Endothelial cell of umbilical vein (primary cell): Measurements from ENCODE around the gene IL25. TPM values are rescaled to one million over a fixed set of nuclear protein-coding genes. Genes with fewer than 3 reads are reported as not detected.

ENCODE experiments used
- BruUV-seq: library from RNA; stranded (reverse); fragments of 400-500 nt; replicated peaks from 2 replicates; lab custom pipeline; 2021; lab: Mats Ljungman, UMichigan
- CTCF ChIA-PET: fragments of 300-600, 350-600 bp; sonication (Branson Sonifier 250); formaldehyde crosslinking; loops from one replicate; lab custom pipeline; 2021; ENCODE audit warnings: antibody characterized with exemption, inconsistent platforms; lab: Charles Lee
- POLR2A ChIA-PET: fragments of 300-600, 350-600 bp; sonication (Branson Sonifier 250); formaldehyde crosslinking; loops from one replicate; lab custom pipeline; 2021; ENCODE audit warnings: antibody characterized with exemption, inconsistent platforms; lab: Charles Lee
- DNase-seq: peaks from one replicate; pipeline ENCODE4 v3.0.0-alpha.2; 2011; ENCODE audit warnings: low read depth, low spot score
- FAIRE-seq: peaks from 2 replicates; lab custom pipeline; 2011; peaks lifted over from hg19 to GRCh38; lab: Jason Lieb, UNC
- H2AFZ ChIP-seq: 2 replicates; pipeline ENCODE4 v1.6.0; 2012; ENCODE audit warnings: low read depth, low read length, control low read depth, inconsistent platforms
- H3K27ac ChIP-seq: 2 replicates; pipeline ENCODE4 v1.5.1; 2011; ENCODE audit warnings: low read depth, mild to moderate bottlenecking, control low read depth, low read length, moderate library complexity; ENCODE audit not compliant: insufficient read depth
- H3K27me3 ChIP-seq, 2 experiments: 2 replicates each; pipeline versions ENCODE4 v1.6.0 to v1.6.1; 2011; ENCODE audit warnings: low read length in 2 of 2, mixed read lengths in 1 of 2; ENCODE audit not compliant: control insufficient read depth in 2 of 2, insufficient read depth in 2 of 2
- H3K36me3 ChIP-seq, 2 experiments: 2 replicates in 1 of 2; 3 replicates in 1 of 2; pipeline ENCODE4 v1.5.1; 2011; ENCODE audit warnings: low read length in 2 of 2, mild to moderate bottlenecking in 1 of 2, moderate library complexity in 1 of 2; ENCODE audit not compliant: control insufficient read depth in 2 of 2, insufficient read depth in 2 of 2; ENCODE audit errors: extremely low read depth in 1 of 2
- H3K4me1 ChIP-seq: 3 replicates; pipeline ENCODE4 v1.5.1; 2011; ENCODE audit warnings: mild to moderate bottlenecking, low read length; ENCODE audit not compliant: control insufficient read depth, insufficient read depth; ENCODE audit errors: extremely low read depth
- H3K4me2 ChIP-seq: 2 replicates; pipeline ENCODE4 v1.6.1; 2011; ENCODE audit warnings: low read length, control low read depth, mixed read lengths; ENCODE audit not compliant: insufficient read depth
- H3K4me3 ChIP-seq, 3 experiments: fragments of 200-600 bp in 1 of 3; sonication (generic), shearing (Covaris generic) in 1 of 3; replicated peaks in 1 of 3; 2 replicates each; pipeline ENCODE4 v1.5.1; 2011 to 2016; ENCODE audit warnings: control low read depth in 3 of 3, low read length in 3 of 3, mild to moderate bottlenecking in 2 of 3, inconsistent platforms in 1 of 3, low read depth in 1 of 3, moderate library complexity in 1 of 3; ENCODE audit not compliant: insufficient read depth in 1 of 3
- H3K79me2 ChIP-seq: 2 replicates; pipeline ENCODE4 v1.6.0; 2012; ENCODE audit warnings: low read length, inconsistent platforms; ENCODE audit not compliant: control insufficient read depth, insufficient read depth
- H3K9ac ChIP-seq: replicated peaks from 2 replicates; pipeline ENCODE3; 2011; ENCODE audit warnings: low read length, control low read depth; ENCODE audit not compliant: insufficient read depth; ENCODE audit errors: extremely low read depth
- H3K9me1 ChIP-seq: replicated peaks from 3 replicates; pipeline ENCODE4 v1.6.0; 2011; ENCODE audit warnings: mild to moderate bottlenecking, low read length; ENCODE audit not compliant: control insufficient read depth, insufficient read depth; ENCODE audit errors: extremely low read depth
- H3K9me3 ChIP-seq: replicated peaks from 2 replicates; pipeline ENCODE4 v1.5.1; 2012; ENCODE audit warnings: low read length, inconsistent platforms; ENCODE audit not compliant: control insufficient read depth, insufficient read depth
- H4K20me1 ChIP-seq: replicated peaks from 2 replicates; pipeline ENCODE3; 2011; ENCODE audit warnings: mild to moderate bottlenecking, low read length; ENCODE audit not compliant: control insufficient read depth, insufficient read depth; ENCODE audit errors: extremely low read depth
- EZH2 ChIP-seq: IDR thresholded peaks from 2 replicates; pipeline ENCODE4 v1.6.1; 2012; ENCODE audit warnings: borderline replicate concordance, low read depth, mild to moderate bottlenecking, moderate library complexity, low read length, inconsistent platforms; ENCODE audit not compliant: severe bottlenecking
- FOS ChIP-seq: IDR thresholded peaks from 2 replicates; pipeline ENCODE4 v1.6.1; 2011; ENCODE audit warnings: mild to moderate bottlenecking, low read length, moderate library complexity, borderline replicate concordance; ENCODE audit not compliant: insufficient read depth
- GATA2 ChIP-seq: IDR thresholded peaks from 2 replicates; pipeline ENCODE4 v1.7.0; 2011; ENCODE audit warnings: low read depth, mild to moderate bottlenecking, moderate library complexity, mixed read lengths, low read length; ENCODE audit not compliant: insufficient read length, insufficient read depth
- JUN ChIP-seq: IDR thresholded peaks from 2 replicates; pipeline ENCODE4 v1.6.1; 2011; ENCODE audit warnings: borderline replicate concordance, low read depth; ENCODE audit not compliant: insufficient read length, insufficient read depth
- MYC ChIP-seq: IDR thresholded peaks from one replicate; pipeline ENCODE4 v1.6.1; 2011; ENCODE audit warnings: mild to moderate bottlenecking, low read depth, low read length
- POLR2A ChIP-seq: IDR thresholded peaks from 2 replicates; pipeline ENCODE4 v1.6.1; 2012; ENCODE audit warnings: low read depth, mild to moderate bottlenecking, control low read depth, low read length
- POLR2AphosphoS5 ChIP-seq: IDR thresholded peaks from 2 replicates; pipeline ENCODE4 v1.6.1; 2012; ENCODE audit warnings: low read depth, mild to moderate bottlenecking, control low read depth, low read length, moderate library complexity; ENCODE audit not compliant: insufficient read depth
- dilution Hi-C: fragments of 300-500 bp; cut with MboI; formaldehyde crosslinking; loops from one replicate; pipeline ENCODE4 v1.15.0; 2019; ENCODE audit warnings: low sequenced_read_pairs; ENCODE audit not compliant: extremely low pct_ligation_motif_present
- intact Hi-C: fragments of 100-400 bp; cut with micrococcal nuclease; formaldehyde crosslinking; loops from one replicate; pipeline ENCODE4 v1.10.0; 2022
- polyA plus RNA-seq, 4 experiments: library from polyadenylated mRNA; depleted of rRNA in 3 of 4; stranded (reverse) in 3 of 4; unstranded in 1 of 4; fragments of >200 nt; gene quantifications; 2 replicates each; pipeline versions ENCODE4 v1.2.1 to v1.2.3, GENCODE V29; 2011 to 2012; ENCODE audit warnings: missing spikeins in 1 of 4
- total RNA-seq: library from RNA; stranded (reverse); gene quantifications from 2 replicates; pipeline ENCODE4 v1.2.3, GENCODE V29; 2021
- TF ChIP-seq, protein P1 (sequence below), 2 donors: IDR thresholded peaks; 1 replicate in 1 of 2; 2 replicates in 1 of 2; pipeline ENCODE4 v1.5.1; 2011; ENCODE audit warnings: low read length in 2 of 2, mild to moderate bottlenecking in 2 of 2, moderate library complexity in 2 of 2, control low read depth in 1 of 2, inconsistent platforms in 1 of 2, low read depth in 1 of 2; ENCODE audit not compliant: insufficient read depth in 1 of 2; ENCODE audit errors: extremely low read depth in 1 of 2
- TF ChIP-seq, protein P2 (sequence below): IDR thresholded peaks from 2 replicates; pipeline ENCODE4 v1.6.1; 2011; ENCODE audit not compliant: insufficient read depth, insufficient read length

IL25 gene
- total and polyA plus RNA-seq, 2 donors (not counting 3 experiments of a cell fraction or from before 2014, with no cell fraction given) = not detected

DNA sequence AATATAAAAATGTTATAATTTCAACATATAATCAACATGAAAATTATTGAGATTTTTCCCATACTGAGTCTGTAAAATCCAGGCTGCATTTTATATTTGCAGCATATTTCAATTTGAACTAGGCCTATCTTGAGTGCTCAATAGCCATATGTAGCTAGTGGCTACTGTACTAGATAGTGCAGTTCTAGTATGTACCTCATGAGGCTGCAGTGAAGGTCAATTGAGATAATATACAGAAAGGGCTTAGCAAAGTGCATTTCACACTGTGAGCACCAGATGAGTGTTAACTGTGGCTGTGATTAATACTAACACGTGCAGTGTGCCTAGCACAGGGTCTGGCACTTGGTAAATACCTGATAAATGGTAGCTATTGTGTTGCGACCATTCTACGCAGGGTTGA, 14.6 kb upstream of the IL25 start:
- no peaks in the 10 kb centered on the region for H3K79me2 ChIP-seq
- DNase-seq = no peak
- no peaks in the 10 kb centered on the region for H3K9me3 ChIP-seq
- no peak overlapping the region for H3K4me3 ChIP-seq
- no peak for TF ChIP-seq POLR2A
- TF ChIP-seq, protein P1, sequence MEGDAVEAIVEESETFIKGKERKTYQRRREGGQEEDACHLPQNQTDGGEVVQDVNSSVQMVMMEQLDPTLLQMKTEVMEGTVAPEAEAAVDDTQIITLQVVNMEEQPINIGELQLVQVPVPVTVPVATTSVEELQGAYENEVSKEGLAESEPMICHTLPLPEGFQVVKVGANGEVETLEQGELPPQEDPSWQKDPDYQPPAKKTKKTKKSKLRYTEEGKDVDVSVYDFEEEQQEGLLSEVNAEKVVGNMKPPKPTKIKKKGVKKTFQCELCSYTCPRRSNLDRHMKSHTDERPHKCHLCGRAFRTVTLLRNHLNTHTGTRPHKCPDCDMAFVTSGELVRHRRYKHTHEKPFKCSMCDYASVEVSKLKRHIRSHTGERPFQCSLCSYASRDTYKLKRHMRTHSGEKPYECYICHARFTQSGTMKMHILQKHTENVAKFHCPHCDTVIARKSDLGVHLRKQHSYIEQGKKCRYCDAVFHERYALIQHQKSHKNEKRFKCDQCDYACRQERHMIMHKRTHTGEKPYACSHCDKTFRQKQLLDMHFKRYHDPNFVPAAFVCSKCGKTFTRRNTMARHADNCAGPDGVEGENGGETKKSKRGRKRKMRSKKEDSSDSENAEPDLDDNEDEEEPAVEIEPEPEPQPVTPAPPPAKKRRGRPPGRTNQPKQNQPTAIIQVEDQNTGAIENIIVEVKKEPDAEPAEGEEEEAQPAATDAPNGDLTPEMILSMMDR (IDR thresholded peaks at IDR 0.05; ENCODE audit: extremely low read depth in 1 of 2, insufficient read depth in 1 of 2, low read depth in 1 of 2, low read length in 2 of 2) = no peak
- no peak for TF ChIP-seq FOS
- no peak for TF ChIP-seq MYC
- no peaks in the 10 kb centered on the region for H3K9me1 ChIP-seq
- dilution Hi-C loops (no loop called here), intact Hi-C loops (no loop called here)
- H2AFZ ChIP-seq = no peak overlapping the region
- ChIA-PET POLR2A (no interaction called here), CTCF (interaction anchor here (1.3 kb wide), 1 partner anchor 12 kb away, joined by 4 read pairs; no protein-coding TSS in a partner anchor)
- FAIRE-seq = no peak
- H3K4me1 ChIP-seq = no peaks in the 10 kb centered on the region
- H3K9ac ChIP-seq = no peak overlapping the region
- H3K36me3 ChIP-seq = no peaks in the 10 kb centered on the region
- H3K27ac ChIP-seq = no peak overlapping the region
- peaks cover 10 to 21% of the 10 kb centered on the region in 2 experiments for H3K27me3 ChIP-seq
- H4K20me1 ChIP-seq = no peaks in the 10 kb centered on the region
- no TSS peak for BruUV-seq
- H3K4me2 ChIP-seq = no peak overlapping the region

DNA sequence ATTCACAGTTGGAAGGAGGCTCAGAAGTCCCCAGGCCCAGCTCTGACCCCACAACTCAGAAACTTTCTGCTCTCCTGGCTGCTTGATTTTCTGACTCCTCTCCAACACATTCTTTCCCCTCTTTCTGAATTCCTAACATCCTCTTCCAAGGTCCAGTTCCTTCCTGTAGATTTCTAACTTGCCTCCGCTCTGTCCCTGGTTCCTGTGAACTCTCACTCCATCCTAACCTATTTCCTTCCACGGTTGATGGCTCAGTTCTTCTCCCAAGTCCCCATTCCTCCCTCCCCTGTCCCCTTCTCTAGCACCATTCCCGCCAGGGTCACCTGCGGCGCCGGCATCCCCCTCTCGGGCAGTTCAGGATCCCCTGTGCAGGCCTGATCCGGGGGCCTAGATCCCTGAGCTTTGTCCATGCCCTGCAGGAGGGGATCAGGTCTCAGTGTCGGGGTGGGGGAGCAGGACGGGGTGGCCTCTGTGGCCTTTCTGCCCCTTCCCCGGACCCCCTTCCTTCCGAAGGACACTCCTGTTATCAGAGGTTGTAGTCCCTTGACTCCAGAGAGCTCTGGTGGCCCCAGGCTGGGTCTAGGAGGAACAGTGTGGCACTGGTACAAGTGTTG, 13.9 kb upstream of the IL25 start:
- no TSS peak for BruUV-seq
- Histone ChIP-seq H3K9me1 (no peaks in the 10 kb centered on the region), H3K4me3 (no peak overlapping the region), H3K27ac (no peak overlapping the region), H3K27me3 (peaks cover 8 to 16% of the 10 kb centered on the region in 2 experiments), H3K79me2 (no peaks in the 10 kb centered on the region), H3K4me2 (no peak overlapping the region), H3K9ac (no peak overlapping the region), H3K36me3 (no peaks in the 10 kb centered on the region), H3K4me1 (no peaks in the 10 kb centered on the region), H3K9me3 (no peaks in the 10 kb centered on the region), H4K20me1 (no peaks in the 10 kb centered on the region), H2AFZ (no peak overlapping the region)
- DNase-seq (no peak), FAIRE-seq (no peak)
- TF ChIP-seq MYC = no peak
- no peak for TF ChIP-seq GATA2
- TF ChIP-seq POLR2A = no peak
- TF ChIP-seq, protein P1 (IDR thresholded peaks at IDR 0.05; ENCODE audit: extremely low read depth in 1 of 2, insufficient read depth in 1 of 2, low read depth in 1 of 2, low read length in 2 of 2) = no peak
- TF ChIP-seq JUN = no peak
- no peak for TF ChIP-seq EZH2
- TF ChIP-seq POLR2AphosphoS5 = no peak
- TF ChIP-seq, protein P2, sequence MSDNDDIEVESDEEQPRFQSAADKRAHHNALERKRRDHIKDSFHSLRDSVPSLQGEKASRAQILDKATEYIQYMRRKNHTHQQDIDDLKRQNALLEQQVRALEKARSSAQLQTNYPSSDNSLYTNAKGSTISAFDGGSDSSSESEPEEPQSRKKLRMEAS = no peak
- TF ChIP-seq FOS = no peak
- ChIA-PET CTCF (interaction anchor here (1.3 kb wide), 1 partner anchor 12 kb away, joined by 4 read pairs; no protein-coding TSS in a partner anchor), POLR2A (no interaction called here)
- dilution Hi-C loops (no loop called here), intact Hi-C loops (no loop called here)
